COLO668 (cell line): ENCODE measurements around the gene HSD17B7.

Experiments
- DNase-seq: peaks from one replicate; lab custom pipeline; 2025; ENCODE audit not compliant: unreplicated experiment; lab: John Stamatoyannopoulos, UW

HSD17B7 gene

GRCh38 chr1:162854245-162854882 lies 63.9 kb downstream of the HSD17B7 start:
- DNase-seq, result peak; percentile 84

GRCh38 chr1:162855461-162856150 lies 65.1 kb downstream of the HSD17B7 start:
- no peak for DNase-seq

GRCh38 chr1:162856260-162856659 lies 65.8 kb downstream of the HSD17B7 start:
- DNase-seq, result no peak

- DNase-seq, result no peak
Measured at GRCh38 chr1:162857850-162858249, 67.3 kb downstream of the HSD17B7 start.

- DNase-seq, result no peak
Measured at GRCh38 chr1:162859191-162859590, 68.7 kb downstream of the HSD17B7 start.

- DNase-seq, result no peak
Measured at GRCh38 chr1:162861101-162861500, 70.6 kb downstream of the HSD17B7 start, which contains the start of gene CCDC190. CCDC190 (minus strand) TSS chr1:162861175; CDS start chr1:162859646, 1,529 bp downstream.

GRCh38 chr1:162861625-162862024 lies 71.1 kb downstream of the HSD17B7 start:
- no peak for DNase-seq
